ENCODE data around the gene ITGB1. TPM values are rescaled to one million over a fixed set of nuclear protein-coding genes. Genes with fewer than 3 reads are reported as not detected.

Gene ITGB1
- total and polyA plus RNA-seq, 10 of the 15 experiments (the other 5 are each of a cell fraction or from before 2014, with no cell fraction given): 2.8 to 20.7 (median 10.4) TPM

DNA sequence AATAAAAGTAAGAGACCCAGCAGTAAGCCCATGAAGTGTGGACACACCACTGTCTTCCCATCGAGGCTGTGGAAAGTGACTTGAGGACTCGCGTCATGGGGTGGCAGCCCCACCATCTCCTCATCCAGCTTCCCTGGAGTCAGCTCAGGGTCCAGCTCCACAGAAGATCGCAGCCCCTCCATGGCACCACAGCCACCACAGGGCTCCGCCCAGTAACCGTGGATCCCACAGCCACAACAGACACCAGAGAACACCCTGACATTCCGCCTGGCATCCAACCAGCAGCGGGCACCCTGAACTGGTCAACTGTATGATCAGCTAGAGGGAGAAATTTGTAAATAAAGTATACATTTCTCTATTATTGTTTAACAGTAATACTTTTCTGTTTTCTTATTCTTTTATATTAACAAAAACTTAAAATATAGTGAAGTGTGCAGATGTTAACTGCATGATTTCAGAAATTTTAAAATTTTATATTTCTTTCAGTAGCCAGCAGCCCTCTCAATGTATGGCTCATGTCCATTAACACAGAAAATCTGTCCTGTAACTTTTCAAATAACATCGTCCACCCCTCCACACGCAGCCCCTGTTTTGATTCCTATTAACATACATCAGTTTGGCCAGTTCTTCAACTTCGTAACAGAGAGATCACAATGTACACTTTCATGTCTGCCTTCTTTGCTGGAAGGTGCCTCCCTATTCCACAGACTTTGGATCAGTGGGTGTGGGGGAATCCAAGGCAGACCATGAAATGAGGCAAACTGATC lies 69.7 kb downstream of the ITGB1 start:
- Histone ChIP-seq H3K27me3 (replicated peaks in 1 of 2; ENCODE audit: control insufficient read depth in 2 of 2, insufficient read depth in 2 of 2, low read length in 1 of 2) (no peaks in the 10 kb centered on the region), H2AFZ (ENCODE audit: control insufficient read depth, low read depth, low read length) (no peak overlapping the region), H3K79me2 (ENCODE audit: control insufficient read depth, insufficient read depth, low read length) (no peaks in the 10 kb centered on the region), H3K4me2 (ENCODE audit: control insufficient read depth, insufficient read depth) (no peak overlapping the region), H3K9me3 (replicated peaks; ENCODE audit: control insufficient read depth, insufficient read depth, low read length) (no peaks in the 10 kb centered on the region), H3K27ac (ENCODE audit: control insufficient read depth, insufficient read depth) (no peak overlapping the region), H3K9ac (ENCODE audit: control insufficient read depth, insufficient read depth, low read length) (no peak overlapping the region), H3K4me1 (ENCODE audit: control insufficient read depth, insufficient read depth, low read length) (no peaks in the 10 kb centered on the region), H3K36me3 (ENCODE audit: control insufficient read depth in 2 of 2, insufficient read depth in 2 of 2, low read length in 1 of 2) (no peaks in the 10 kb centered on the region), H3K4me3 (no peak overlapping the region), H4K20me1 (ENCODE audit: control insufficient read depth, insufficient read depth) (no peaks in the 10 kb centered on the region)
- BruUV-seq (replicated peaks): no TSS peak
- FAIRE-seq (no peak), ATAC-seq (no peak), DNase-seq (ENCODE audit: low read depth, low spot score) (no peak)
- in situ Hi-C loops (cut with MboI) (no loop called here), intact Hi-C loops (cut with micrococcal nuclease; ENCODE audit: unreplicated experiment) (no loop called here)
- CTCF ChIA-PET: no interaction called here
- RAD21 ChIA-PET (ENCODE audit: unreplicated experiment): no interaction called here
- POLR2A ChIA-PET: no interaction called here
- WGBS (ENCODE audit: insufficient coverage, insufficient replicate concordance, low lambda C conversion rate, missing lambda C conversion rate): 77% methylated on average over 11 of the region's 11 CpGs
- TF ChIP-seq EZH2 (IDR thresholded peaks at IDR 0.05; ENCODE audit: borderline replicate concordance, control insufficient read depth, low read depth, low read length): no peak
- no peak for TF ChIP-seq SMC3 (IDR thresholded peaks at IDR 0.05; ENCODE audit: borderline replicate concordance, low read length)
- no peak for TF ChIP-seq NR2C1 (IDR thresholded peaks at IDR 0.05)
- TF ChIP-seq, protein P1, sequence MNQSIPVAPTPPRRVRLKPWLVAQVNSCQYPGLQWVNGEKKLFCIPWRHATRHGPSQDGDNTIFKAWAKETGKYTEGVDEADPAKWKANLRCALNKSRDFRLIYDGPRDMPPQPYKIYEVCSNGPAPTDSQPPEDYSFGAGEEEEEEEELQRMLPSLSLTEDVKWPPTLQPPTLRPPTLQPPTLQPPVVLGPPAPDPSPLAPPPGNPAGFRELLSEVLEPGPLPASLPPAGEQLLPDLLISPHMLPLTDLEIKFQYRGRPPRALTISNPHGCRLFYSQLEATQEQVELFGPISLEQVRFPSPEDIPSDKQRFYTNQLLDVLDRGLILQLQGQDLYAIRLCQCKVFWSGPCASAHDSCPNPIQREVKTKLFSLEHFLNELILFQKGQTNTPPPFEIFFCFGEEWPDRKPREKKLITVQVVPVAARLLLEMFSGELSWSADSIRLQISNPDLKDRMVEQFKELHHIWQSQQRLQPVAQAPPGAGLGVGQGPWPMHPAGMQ (IDR thresholded peaks at IDR 0.05; ENCODE audit: borderline replicate concordance): no peak
- no peak for TF ChIP-seq NFIC (IDR thresholded peaks at IDR 0.05; ENCODE audit: low read depth, low read length)
- no peak for TF ChIP-seq CEBPB (IDR thresholded peaks at IDR 0.05; ENCODE audit: borderline replicate concordance in 1 of 2, low read depth in 2 of 2, low read length in 2 of 2)
- TF ChIP-seq PAX5 (IDR thresholded peaks at IDR 0.05; ENCODE audit: borderline replicate concordance, low read depth, low read length): no peak
- TF ChIP-seq, protein P2, sequence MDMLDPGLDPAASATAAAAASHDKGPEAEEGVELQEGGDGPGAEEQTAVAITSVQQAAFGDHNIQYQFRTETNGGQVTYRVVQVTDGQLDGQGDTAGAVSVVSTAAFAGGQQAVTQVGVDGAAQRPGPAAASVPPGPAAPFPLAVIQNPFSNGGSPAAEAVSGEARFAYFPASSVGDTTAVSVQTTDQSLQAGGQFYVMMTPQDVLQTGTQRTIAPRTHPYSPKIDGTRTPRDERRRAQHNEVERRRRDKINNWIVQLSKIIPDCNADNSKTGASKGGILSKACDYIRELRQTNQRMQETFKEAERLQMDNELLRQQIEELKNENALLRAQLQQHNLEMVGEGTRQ (IDR thresholded peaks at IDR 0.05; ENCODE audit: borderline replicate concordance, low read depth, low read length): no peak
- no peak for TF ChIP-seq SUPT20H (IDR thresholded peaks at IDR 0.05; ENCODE audit: borderline replicate concordance, control insufficient read depth, low read depth, low read length)
- TF ChIP-seq, protein P3, sequence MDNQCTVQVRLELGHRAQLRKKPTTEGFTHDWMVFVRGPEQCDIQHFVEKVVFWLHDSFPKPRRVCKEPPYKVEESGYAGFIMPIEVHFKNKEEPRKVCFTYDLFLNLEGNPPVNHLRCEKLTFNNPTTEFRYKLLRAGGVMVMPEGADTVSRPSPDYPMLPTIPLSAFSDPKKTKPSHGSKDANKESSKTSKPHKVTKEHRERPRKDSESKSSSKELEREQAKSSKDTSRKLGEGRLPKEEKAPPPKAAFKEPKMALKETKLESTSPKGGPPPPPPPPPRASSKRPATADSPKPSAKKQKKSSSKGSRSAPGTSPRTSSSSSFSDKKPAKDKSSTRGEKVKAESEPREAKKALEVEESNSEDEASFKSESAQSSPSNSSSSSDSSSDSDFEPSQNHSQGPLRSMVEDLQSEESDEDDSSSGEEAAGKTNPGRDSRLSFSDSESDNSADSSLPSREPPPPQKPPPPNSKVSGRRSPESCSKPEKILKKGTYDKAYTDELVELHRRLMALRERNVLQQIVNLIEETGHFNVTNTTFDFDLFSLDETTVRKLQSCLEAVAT (IDR thresholded peaks at IDR 0.05): no peak
- TF ChIP-seq CBX3 (IDR thresholded peaks at IDR 0.05; ENCODE audit: borderline replicate concordance, low read depth): no peak
- TF ChIP-seq MTA2 (IDR thresholded peaks at IDR 0.05; ENCODE audit: low read depth): no peak
- TF ChIP-seq CBX5 (IDR thresholded peaks at IDR 0.05; ENCODE audit: low read depth): no peak
- SMC1A ChIA-PET (ENCODE audit: uncharacterized antibody, unreplicated experiment): interaction anchor here (0.8 kb wide), 1 partner anchor 93 kb away, joined by 3 read pairs; no protein-coding TSS in a partner anchor
